Endothelial cell of umbilical vein (primary cell): ENCODE measurements around the gene MRAS. TPM values are rescaled to one million over a fixed set of nuclear protein-coding genes. Genes with fewer than 3 reads are reported as not detected.

Source experiments
- BruUV-seq: library from RNA; stranded (reverse); fragments of 400-500 nt; replicated peaks from 2 replicates; lab custom pipeline; 2021; lab: Mats Ljungman, UMichigan
- CTCF ChIA-PET: fragments of 300-600, 350-600 bp; sonication (Branson Sonifier 250); formaldehyde crosslinking; loops from one replicate; lab custom pipeline; 2021; ENCODE audit warnings: antibody characterized with exemption, inconsistent platforms; lab: Charles Lee
- POLR2A ChIA-PET: fragments of 300-600, 350-600 bp; sonication (Branson Sonifier 250); formaldehyde crosslinking; loops from one replicate; lab custom pipeline; 2021; ENCODE audit warnings: antibody characterized with exemption, inconsistent platforms; lab: Charles Lee
- DNase-seq: peaks from one replicate; pipeline ENCODE4 v3.0.0-alpha.2; 2011; ENCODE audit warnings: low read depth, low spot score
- FAIRE-seq: peaks from 2 replicates; lab custom pipeline; 2011; peaks lifted over from hg19 to GRCh38; lab: Jason Lieb, UNC
- H2AFZ ChIP-seq: 2 replicates; pipeline ENCODE4 v1.6.0; 2012; ENCODE audit warnings: low read depth, low read length, control low read depth, inconsistent platforms
- H3K27ac ChIP-seq: 2 replicates; pipeline ENCODE4 v1.5.1; 2011; ENCODE audit warnings: low read depth, mild to moderate bottlenecking, control low read depth, low read length, moderate library complexity; ENCODE audit not compliant: insufficient read depth
- H3K27me3 ChIP-seq, 2 experiments: 2 replicates each; pipeline versions ENCODE4 v1.6.0 to v1.6.1; 2011; ENCODE audit warnings: low read length in 2 of 2, mixed read lengths in 1 of 2; ENCODE audit not compliant: control insufficient read depth in 2 of 2, insufficient read depth in 2 of 2
- H3K36me3 ChIP-seq, 2 experiments: 2 replicates in 1 of 2; 3 replicates in 1 of 2; pipeline ENCODE4 v1.5.1; 2011; ENCODE audit warnings: low read length in 2 of 2, mild to moderate bottlenecking in 1 of 2, moderate library complexity in 1 of 2; ENCODE audit not compliant: control insufficient read depth in 2 of 2, insufficient read depth in 2 of 2; ENCODE audit errors: extremely low read depth in 1 of 2
- H3K4me1 ChIP-seq: 3 replicates; pipeline ENCODE4 v1.5.1; 2011; ENCODE audit warnings: mild to moderate bottlenecking, low read length; ENCODE audit not compliant: control insufficient read depth, insufficient read depth; ENCODE audit errors: extremely low read depth
- H3K4me2 ChIP-seq: 2 replicates; pipeline ENCODE4 v1.6.1; 2011; ENCODE audit warnings: low read length, control low read depth, mixed read lengths; ENCODE audit not compliant: insufficient read depth
- H3K4me3 ChIP-seq, 3 experiments: fragments of 200-600 bp in 1 of 3; sonication (generic), shearing (Covaris generic) in 1 of 3; replicated peaks in 1 of 3; 2 replicates each; pipeline ENCODE4 v1.5.1; 2011 to 2016; ENCODE audit warnings: control low read depth in 3 of 3, low read length in 3 of 3, mild to moderate bottlenecking in 2 of 3, inconsistent platforms in 1 of 3, low read depth in 1 of 3, moderate library complexity in 1 of 3; ENCODE audit not compliant: insufficient read depth in 1 of 3
- H3K79me2 ChIP-seq: 2 replicates; pipeline ENCODE4 v1.6.0; 2012; ENCODE audit warnings: low read length, inconsistent platforms; ENCODE audit not compliant: control insufficient read depth, insufficient read depth
- H3K9ac ChIP-seq: replicated peaks from 2 replicates; pipeline ENCODE3; 2011; ENCODE audit warnings: low read length, control low read depth; ENCODE audit not compliant: insufficient read depth; ENCODE audit errors: extremely low read depth
- H3K9me1 ChIP-seq: replicated peaks from 3 replicates; pipeline ENCODE4 v1.6.0; 2011; ENCODE audit warnings: mild to moderate bottlenecking, low read length; ENCODE audit not compliant: control insufficient read depth, insufficient read depth; ENCODE audit errors: extremely low read depth
- H3K9me3 ChIP-seq: replicated peaks from 2 replicates; pipeline ENCODE4 v1.5.1; 2012; ENCODE audit warnings: low read length, inconsistent platforms; ENCODE audit not compliant: control insufficient read depth, insufficient read depth
- H4K20me1 ChIP-seq: replicated peaks from 2 replicates; pipeline ENCODE3; 2011; ENCODE audit warnings: mild to moderate bottlenecking, low read length; ENCODE audit not compliant: control insufficient read depth, insufficient read depth; ENCODE audit errors: extremely low read depth
- EZH2 ChIP-seq: IDR thresholded peaks from 2 replicates; pipeline ENCODE4 v1.6.1; 2012; ENCODE audit warnings: borderline replicate concordance, low read depth, mild to moderate bottlenecking, moderate library complexity, low read length, inconsistent platforms; ENCODE audit not compliant: severe bottlenecking
- FOS ChIP-seq: IDR thresholded peaks from 2 replicates; pipeline ENCODE4 v1.6.1; 2011; ENCODE audit warnings: mild to moderate bottlenecking, low read length, moderate library complexity, borderline replicate concordance; ENCODE audit not compliant: insufficient read depth
- GATA2 ChIP-seq: IDR thresholded peaks from 2 replicates; pipeline ENCODE4 v1.7.0; 2011; ENCODE audit warnings: low read depth, mild to moderate bottlenecking, moderate library complexity, mixed read lengths, low read length; ENCODE audit not compliant: insufficient read length, insufficient read depth
- JUN ChIP-seq: IDR thresholded peaks from 2 replicates; pipeline ENCODE4 v1.6.1; 2011; ENCODE audit warnings: borderline replicate concordance, low read depth; ENCODE audit not compliant: insufficient read length, insufficient read depth
- MAX ChIP-seq: IDR thresholded peaks from 2 replicates; pipeline ENCODE4 v1.6.1; 2011; ENCODE audit not compliant: insufficient read depth, insufficient read length
- MYC ChIP-seq: IDR thresholded peaks from one replicate; pipeline ENCODE4 v1.6.1; 2011; ENCODE audit warnings: mild to moderate bottlenecking, low read depth, low read length
- POLR2A ChIP-seq: IDR thresholded peaks from 2 replicates; pipeline ENCODE4 v1.6.1; 2012; ENCODE audit warnings: low read depth, mild to moderate bottlenecking, control low read depth, low read length
- POLR2AphosphoS5 ChIP-seq: IDR thresholded peaks from 2 replicates; pipeline ENCODE4 v1.6.1; 2012; ENCODE audit warnings: low read depth, mild to moderate bottlenecking, control low read depth, low read length, moderate library complexity; ENCODE audit not compliant: insufficient read depth
- dilution Hi-C: fragments of 300-500 bp; cut with MboI; formaldehyde crosslinking; loops from one replicate; pipeline ENCODE4 v1.15.0; 2019; ENCODE audit warnings: low sequenced_read_pairs; ENCODE audit not compliant: extremely low pct_ligation_motif_present
- intact Hi-C: fragments of 100-400 bp; cut with micrococcal nuclease; formaldehyde crosslinking; loops from one replicate; pipeline ENCODE4 v1.10.0; 2022
- polyA plus RNA-seq, 4 experiments: library from polyadenylated mRNA; depleted of rRNA in 3 of 4; stranded (reverse) in 3 of 4; unstranded in 1 of 4; fragments of >200 nt; gene quantifications; 2 replicates each; pipeline versions ENCODE4 v1.2.1 to v1.2.3, GENCODE V29; 2011 to 2012; ENCODE audit warnings: missing spikeins in 1 of 4
- total RNA-seq: library from RNA; stranded (reverse); gene quantifications from 2 replicates; pipeline ENCODE4 v1.2.3, GENCODE V29; 2021
- TF ChIP-seq, protein P1 (sequence below), 2 donors: IDR thresholded peaks; 1 replicate in 1 of 2; 2 replicates in 1 of 2; pipeline ENCODE4 v1.5.1; 2011; ENCODE audit warnings: low read length in 2 of 2, mild to moderate bottlenecking in 2 of 2, moderate library complexity in 2 of 2, control low read depth in 1 of 2, inconsistent platforms in 1 of 2, low read depth in 1 of 2; ENCODE audit not compliant: insufficient read depth in 1 of 2; ENCODE audit errors: extremely low read depth in 1 of 2

Gene MRAS
- total and polyA plus RNA-seq, 2 donors (not counting 3 experiments of a cell fraction or from before 2014, with no cell fraction given) = 14.6 to 16.5 TPM

- no peak overlapping the region for H3K9ac ChIP-seq
- H3K9me3 ChIP-seq = no peaks in the 10 kb centered on the region
- H3K36me3 ChIP-seq = no peaks in the 10 kb centered on the region
- ChIA-PET CTCF (interaction anchor here (1.0 kb wide), 1 partner anchor 24 kb away, joined by 3 read pairs; no protein-coding TSS in a partner anchor), POLR2A (no interaction called here)
- DNase-seq = no peak
- no TSS peak for BruUV-seq
- H4K20me1 ChIP-seq = no peaks in the 10 kb centered on the region
- dilution Hi-C loops = no loop called here
- H3K4me2 ChIP-seq = no peak overlapping the region
- H2AFZ ChIP-seq = no peak overlapping the region
- TF ChIP-seq MAX (no peak), FOS (no peak), JUN (no peak), POLR2AphosphoS5 (no peak), GATA2 (no peak), MYC (no peak), POLR2A (no peak), EZH2 (no peak)
- TF ChIP-seq, protein P1, sequence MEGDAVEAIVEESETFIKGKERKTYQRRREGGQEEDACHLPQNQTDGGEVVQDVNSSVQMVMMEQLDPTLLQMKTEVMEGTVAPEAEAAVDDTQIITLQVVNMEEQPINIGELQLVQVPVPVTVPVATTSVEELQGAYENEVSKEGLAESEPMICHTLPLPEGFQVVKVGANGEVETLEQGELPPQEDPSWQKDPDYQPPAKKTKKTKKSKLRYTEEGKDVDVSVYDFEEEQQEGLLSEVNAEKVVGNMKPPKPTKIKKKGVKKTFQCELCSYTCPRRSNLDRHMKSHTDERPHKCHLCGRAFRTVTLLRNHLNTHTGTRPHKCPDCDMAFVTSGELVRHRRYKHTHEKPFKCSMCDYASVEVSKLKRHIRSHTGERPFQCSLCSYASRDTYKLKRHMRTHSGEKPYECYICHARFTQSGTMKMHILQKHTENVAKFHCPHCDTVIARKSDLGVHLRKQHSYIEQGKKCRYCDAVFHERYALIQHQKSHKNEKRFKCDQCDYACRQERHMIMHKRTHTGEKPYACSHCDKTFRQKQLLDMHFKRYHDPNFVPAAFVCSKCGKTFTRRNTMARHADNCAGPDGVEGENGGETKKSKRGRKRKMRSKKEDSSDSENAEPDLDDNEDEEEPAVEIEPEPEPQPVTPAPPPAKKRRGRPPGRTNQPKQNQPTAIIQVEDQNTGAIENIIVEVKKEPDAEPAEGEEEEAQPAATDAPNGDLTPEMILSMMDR (IDR thresholded peaks at IDR 0.05; ENCODE audit: extremely low read depth in 1 of 2, insufficient read depth in 1 of 2, low read depth in 1 of 2, low read length in 2 of 2) = no peak
- intact Hi-C loops = no loop called here
- no peak overlapping the region for H3K27ac ChIP-seq
- FAIRE-seq = no peak
- H3K79me2 ChIP-seq = no peaks in the 10 kb centered on the region
- H3K27me3 ChIP-seq = no peaks in the 10 kb centered on the region
- no peaks in the 10 kb centered on the region for H3K9me1 ChIP-seq
- no peaks in the 10 kb centered on the region for H3K4me1 ChIP-seq
- no peak overlapping the region for H3K4me3 ChIP-seq
These were observed 6.7 kb downstream of the MRAS start for GRCh38 chr3:138355071-138355470.
